Activated naive CD8-positive, alpha-beta T cell treated with anti-CD3 and anti-CD28 coated beads, Interleukin-2, amount 10 ng/mL, durations not matched to agents 7 days and 5 days (primary cell): ENCODE data around the gene JAG2. TPM values are rescaled to one million over a fixed set of nuclear protein-coding genes. Genes with fewer than 3 reads are reported as not detected.

Experiments
- ATAC-seq: fragments of 150-1000 bp; cut with Tn5 transposase; one replicate; pipeline ENCODE4 v1.10.0; 2021; ENCODE audit warnings: low read depth, moderate library complexity
- POLR2A ChIA-PET: fragments of 350-600 bp; sonication (Branson Sonifier 250); formaldehyde crosslinking; loops from one replicate; lab custom pipeline; 2021; ENCODE audit warnings: antibody characterized with exemption; lab: Charles Lee
- DNase-seq: peaks from one replicate; pipeline ENCODE4 v3.0.0; 2021
- H3K27ac Mint-ChIP-seq: one replicate; pipeline ENCODE4 v1.8.0; 2022; ENCODE audit warnings: mild to moderate bottlenecking, mixed read lengths
- H3K27me3 Mint-ChIP-seq: one replicate; pipeline ENCODE4 v1.8.0; 2022; ENCODE audit warnings: mild to moderate bottlenecking, moderate library complexity, mixed read lengths
- H3K36me3 Mint-ChIP-seq: one replicate; pipeline ENCODE4 v1.8.0; 2021; ENCODE audit warnings: mild to moderate bottlenecking, mixed read lengths
- H3K4me1 Mint-ChIP-seq: one replicate; pipeline ENCODE4 v1.8.0; 2021; ENCODE audit warnings: mixed read lengths
- H3K4me3 Mint-ChIP-seq: one replicate; pipeline ENCODE4 v1.8.0; 2022; ENCODE audit warnings: mild to moderate bottlenecking, moderate library complexity, mixed read lengths
- H3K9me3 Mint-ChIP-seq: one replicate; pipeline ENCODE4 v1.8.0; 2021; ENCODE audit warnings: mixed read lengths
- total RNA-seq, 2 experiments: library from RNA; stranded (reverse); gene quantifications; one replicate each; pipeline ENCODE4 v1.2.3, GENCODE V29; 2021

Gene JAG2
- total RNA-seq, 2 experiments from 2014 or later: 1.8 to 3.2 TPM

DNA sequence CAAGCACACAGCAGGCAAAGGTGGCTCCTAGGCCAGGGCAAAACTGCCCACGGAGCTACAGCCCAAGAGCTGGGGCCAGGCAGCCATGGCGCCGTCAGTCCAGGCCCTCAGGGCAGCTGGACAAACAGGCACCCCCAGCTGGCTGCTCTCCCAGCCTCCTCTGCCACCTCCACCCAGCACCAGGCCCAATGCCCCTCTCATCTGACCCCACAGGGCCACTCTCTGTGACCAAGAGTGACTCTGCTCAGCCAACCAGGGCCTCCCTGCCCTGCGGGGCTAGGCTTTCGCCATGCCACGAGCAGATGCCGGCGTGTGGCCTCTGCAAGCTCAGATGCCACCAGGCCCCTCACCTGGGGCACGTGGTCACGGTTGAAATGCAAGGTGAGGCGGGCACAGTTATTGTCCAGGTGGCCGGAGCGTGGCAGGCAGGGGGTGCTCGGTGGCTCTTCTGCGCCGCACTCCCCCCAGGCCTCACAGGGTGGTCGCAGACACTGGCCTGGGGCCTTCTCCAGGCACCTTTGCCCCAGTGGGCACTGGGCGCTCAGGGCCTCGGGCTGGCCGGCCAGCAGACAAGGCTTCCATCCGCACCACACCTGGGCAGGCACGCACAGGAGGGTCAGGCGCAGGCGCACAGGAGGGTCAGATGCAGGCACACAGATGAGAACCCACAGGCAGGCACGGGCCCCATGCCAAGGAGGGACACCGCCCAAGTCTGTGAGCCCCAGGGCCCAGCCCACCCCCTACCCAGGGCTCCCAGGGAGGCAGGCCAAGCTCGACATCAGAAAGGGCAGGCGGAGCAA lies 23.0 kb downstream of the JAG2 start:
- Mint-ChIP-seq H3K4me3 (no peak overlapping the region), H3K27me3 (no peaks in the 10 kb centered on the region), H3K4me1 (no peaks in the 10 kb centered on the region), H3K27ac (no peak overlapping the region), H3K36me3 (peaks cover 2% of the 10 kb centered on the region), H3K9me3 (peaks cover 6% of the 10 kb centered on the region)
- POLR2A ChIA-PET: no interaction called here
- no peak for ATAC-seq
- peak; percentile 27 for DNase-seq

DNA sequence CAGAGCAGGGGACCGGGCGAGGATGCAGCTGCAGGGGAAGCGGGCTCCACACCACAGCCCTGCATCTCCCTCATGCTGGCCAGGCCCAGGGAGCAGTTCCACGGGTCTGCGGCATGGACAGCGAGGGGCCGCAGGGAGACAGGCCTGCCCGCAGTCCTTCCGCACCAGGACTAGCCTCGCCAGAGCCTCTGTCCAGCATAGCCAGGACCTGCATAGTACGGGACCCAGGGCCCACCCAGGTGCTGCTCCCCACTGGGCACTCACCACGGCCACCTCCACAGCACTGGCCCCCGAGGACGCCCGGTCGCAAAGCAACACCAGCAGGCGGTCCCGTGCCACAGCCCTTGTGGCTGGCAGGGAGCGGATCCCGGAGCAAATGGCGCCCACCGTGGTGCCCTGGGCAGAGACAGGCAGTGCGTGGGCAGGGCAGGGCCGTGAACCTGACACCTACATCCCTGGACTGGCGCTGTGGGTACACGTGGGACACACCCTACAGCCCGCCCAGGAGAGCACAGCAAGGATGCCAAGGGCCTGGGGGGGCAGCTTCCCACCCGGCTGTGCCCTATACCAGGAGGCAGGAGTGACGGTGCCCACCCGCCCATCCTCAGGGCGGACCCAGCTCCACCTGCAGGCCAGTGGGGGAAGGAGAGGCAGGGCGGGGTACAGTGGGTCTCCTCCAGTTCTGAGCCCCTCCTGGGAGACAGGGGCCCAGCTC lies 23.8 kb downstream of the JAG2 start:
- DNase-seq: peak; percentile 25
- Mint-ChIP-seq H3K36me3 (peaks cover 2% of the 10 kb centered on the region), H3K4me3 (no peak overlapping the region)

DNA sequence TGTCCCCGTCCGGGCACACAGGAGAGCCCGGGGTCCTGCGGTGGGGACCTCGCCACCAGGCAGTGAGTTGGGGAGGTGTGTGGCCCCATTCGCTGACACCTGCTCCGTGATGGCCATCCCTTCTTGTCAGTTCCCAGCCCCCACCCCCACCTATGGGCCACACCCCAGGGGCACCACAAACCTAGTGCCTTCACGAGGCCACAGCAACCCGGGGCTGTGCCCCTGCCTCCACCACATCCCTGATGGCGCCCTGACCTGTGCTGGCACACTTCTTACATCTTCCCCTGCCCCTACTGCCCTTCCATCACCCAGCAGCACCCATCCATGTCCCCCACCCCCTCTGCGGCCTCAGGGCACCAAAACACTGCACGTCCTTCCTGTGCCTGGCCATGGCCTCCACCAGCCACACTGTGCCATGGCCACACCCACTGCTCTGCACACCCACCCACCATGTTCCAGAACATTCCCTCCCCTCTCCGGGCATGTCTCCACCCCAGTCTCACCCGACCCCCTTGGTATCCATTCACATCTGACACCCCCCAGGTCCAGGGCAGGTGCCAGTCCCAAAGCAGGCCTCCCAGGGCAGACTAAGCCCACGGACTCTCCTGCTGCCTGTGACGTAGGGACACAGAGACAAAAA lies 24.4 kb downstream of the JAG2 start:
- Mint-ChIP-seq H3K4me3 (no peak overlapping the region), H3K27ac (no peak overlapping the region), H3K4me1 (no peaks in the 10 kb centered on the region), H3K27me3 (no peaks in the 10 kb centered on the region), H3K9me3 (peaks cover 9% of the 10 kb centered on the region), H3K36me3 (peaks cover 2% of the 10 kb centered on the region)
- ATAC-seq (no peak), DNase-seq (no peak)
- POLR2A ChIA-PET: no interaction called here

More for the DNA sequence above, 23.8 kb downstream of the JAG2 start:
- no peak overlapping the region for H3K27ac Mint-ChIP-seq
- POLR2A ChIA-PET: no interaction called here
- H3K4me1 Mint-ChIP-seq: no peaks in the 10 kb centered on the region
- peaks cover 9% of the 10 kb centered on the region for H3K9me3 Mint-ChIP-seq
- H3K27me3 Mint-ChIP-seq: no peaks in the 10 kb centered on the region
- ATAC-seq: no peak

DNA sequence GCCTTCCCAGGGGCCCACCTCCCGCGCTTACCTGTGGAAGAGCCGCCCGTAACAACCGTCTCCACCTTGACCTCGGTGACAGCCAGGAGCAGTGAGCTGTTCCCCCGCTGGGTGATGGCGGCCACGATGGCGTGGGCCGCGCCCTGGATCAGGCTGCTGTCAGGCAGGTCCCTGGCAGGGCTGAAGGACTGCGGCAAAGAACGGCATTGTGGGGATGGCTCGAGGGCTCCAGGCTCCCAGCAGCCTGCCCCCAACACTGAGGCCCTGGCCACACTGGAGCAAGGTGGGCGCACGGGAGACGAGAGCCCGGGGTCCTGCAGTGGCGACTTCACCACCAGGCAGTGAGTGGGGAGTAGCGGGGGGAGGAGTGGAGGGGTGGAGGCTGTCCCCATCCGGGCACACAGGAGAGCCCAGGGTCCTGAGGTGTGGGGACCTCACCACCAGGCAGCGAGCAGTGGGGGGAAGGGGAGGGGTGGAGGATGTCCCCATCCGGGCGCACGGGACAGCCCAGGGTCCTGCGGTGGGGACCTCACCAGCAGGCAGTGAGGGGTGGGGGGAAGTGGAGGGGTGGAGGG lies 25.0 kb downstream of the JAG2 start:
- POLR2A ChIA-PET: no interaction called here
- peaks cover 2% of the 10 kb centered on the region for H3K36me3 Mint-ChIP-seq
- no peaks in the 10 kb centered on the region for H3K4me1 Mint-ChIP-seq
- H3K9me3 Mint-ChIP-seq: peaks cover 9% of the 10 kb centered on the region
- ATAC-seq (no peak), DNase-seq (no peak)
- no peak overlapping the region for H3K4me3 Mint-ChIP-seq
- no peaks in the 10 kb centered on the region for H3K27me3 Mint-ChIP-seq
- no peak overlapping the region for H3K27ac Mint-ChIP-seq

DNA sequence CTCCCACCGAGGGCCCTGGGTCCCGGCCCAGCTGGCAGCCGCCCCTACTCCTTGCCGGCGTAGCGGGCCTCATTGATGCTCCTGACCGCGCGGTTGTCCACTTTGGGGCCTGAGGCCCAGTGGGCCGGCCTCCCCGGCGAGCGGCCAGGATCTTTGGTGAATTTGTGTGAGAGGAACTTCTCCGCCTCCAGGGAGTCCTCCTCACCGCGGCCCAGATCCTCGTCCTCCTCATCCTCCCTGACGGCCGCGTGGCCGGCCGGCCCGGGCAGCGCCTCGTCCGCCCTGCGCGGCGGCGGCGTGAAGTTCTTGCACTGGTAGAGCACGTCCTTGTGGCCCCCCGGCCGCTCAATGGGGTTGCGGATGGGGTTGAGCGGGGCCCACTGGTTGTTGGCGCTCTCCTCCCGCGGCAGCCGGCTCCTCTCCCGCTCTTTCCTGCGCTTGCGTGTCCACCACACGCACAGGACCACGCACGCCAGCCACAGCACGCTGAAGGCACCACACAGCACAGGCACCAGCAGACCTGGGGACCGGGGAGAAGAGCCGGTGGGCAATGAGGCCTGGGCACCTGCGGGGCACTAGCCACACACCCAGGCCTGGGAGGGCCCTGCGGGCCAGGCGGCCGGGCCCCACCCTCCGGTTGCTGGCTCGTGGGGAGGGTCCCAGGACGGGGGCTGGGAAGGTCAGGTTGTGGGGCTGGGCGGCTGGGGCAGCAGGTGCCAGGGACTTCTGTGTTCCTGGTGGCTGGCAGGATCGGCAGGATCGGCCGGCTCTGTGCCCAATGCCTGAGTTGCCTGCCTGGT lies 25.7 kb downstream of the JAG2 start:
- Mint-ChIP-seq H3K4me3 (no peak overlapping the region), H3K4me1 (no peaks in the 10 kb centered on the region), H3K27me3 (no peaks in the 10 kb centered on the region), H3K27ac (no peak overlapping the region), H3K36me3 (peaks cover 2% of the 10 kb centered on the region), H3K9me3 (peaks cover 9% of the 10 kb centered on the region)
- POLR2A ChIA-PET: no interaction called here
- no peak for ATAC-seq
- no peak for DNase-seq

DNA sequence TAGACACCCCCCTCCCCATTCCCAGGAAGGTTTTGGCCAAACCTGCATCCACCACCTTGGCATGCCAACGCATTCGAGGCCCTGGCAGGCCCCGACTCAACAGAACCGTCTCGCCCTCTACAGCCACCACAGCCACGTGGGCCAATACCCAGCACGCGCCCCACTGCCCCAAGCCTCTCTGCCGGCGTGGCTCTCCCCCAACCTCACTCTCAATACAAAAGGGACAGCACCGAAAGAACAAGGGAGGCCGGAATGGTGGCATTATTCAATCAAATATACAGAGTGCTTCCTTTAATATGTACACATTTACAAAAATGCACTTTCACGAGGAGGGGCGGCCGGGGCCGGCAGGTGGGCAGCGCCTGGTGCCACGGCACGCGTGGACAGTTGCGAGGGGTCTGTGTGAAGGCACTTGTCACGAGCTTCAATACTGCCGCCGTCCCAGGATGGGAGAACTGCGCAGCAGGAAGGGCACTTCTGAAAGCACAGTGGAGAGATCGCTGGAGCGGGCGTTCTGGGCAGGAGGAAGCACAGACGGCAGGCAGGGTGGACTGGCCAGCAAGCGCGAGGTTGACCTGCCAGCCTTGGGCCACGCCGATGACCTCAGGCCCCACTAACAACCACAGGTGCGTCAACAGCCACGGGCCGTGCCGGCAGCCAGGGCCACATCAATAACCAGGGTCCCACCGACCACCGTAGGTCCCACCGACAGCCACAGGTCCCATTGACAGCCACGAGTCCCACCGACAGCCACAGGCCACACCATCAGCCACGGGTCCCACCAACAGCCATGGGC lies 26.9 kb downstream of the JAG2 start:
- Mint-ChIP-seq H3K27me3 (no peaks in the 10 kb centered on the region), H3K4me3 (no peak overlapping the region), H3K4me1 (no peaks in the 10 kb centered on the region), H3K27ac (no peak overlapping the region), H3K36me3 (peaks cover 2% of the 10 kb centered on the region), H3K9me3 (peaks cover 9% of the 10 kb centered on the region)
- POLR2A ChIA-PET: no interaction called here
- no peak for DNase-seq
- no peak for ATAC-seq

DNA sequence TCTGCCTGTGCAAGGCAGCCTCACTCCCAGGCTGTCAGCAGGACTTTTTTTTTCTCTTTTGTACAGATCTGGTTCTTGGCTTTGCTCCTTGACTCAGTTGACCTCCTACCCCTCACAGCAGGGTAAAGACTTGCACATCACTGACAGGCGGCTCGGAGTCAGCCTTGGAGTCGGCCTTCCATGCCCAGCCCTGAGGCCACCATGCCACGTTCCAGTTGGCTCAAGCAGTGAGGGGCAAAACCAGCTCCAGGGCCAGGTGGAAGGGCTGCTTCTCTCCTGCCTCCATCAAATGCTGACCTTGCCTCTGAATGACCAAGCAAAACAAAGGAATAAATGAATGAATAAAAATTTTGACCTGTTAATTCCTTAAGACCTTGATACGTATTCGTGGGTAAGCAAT lies 27.6 kb downstream of the JAG2 start:
- H3K27ac Mint-ChIP-seq: no peak overlapping the region
- POLR2A ChIA-PET: no interaction called here

DNA sequence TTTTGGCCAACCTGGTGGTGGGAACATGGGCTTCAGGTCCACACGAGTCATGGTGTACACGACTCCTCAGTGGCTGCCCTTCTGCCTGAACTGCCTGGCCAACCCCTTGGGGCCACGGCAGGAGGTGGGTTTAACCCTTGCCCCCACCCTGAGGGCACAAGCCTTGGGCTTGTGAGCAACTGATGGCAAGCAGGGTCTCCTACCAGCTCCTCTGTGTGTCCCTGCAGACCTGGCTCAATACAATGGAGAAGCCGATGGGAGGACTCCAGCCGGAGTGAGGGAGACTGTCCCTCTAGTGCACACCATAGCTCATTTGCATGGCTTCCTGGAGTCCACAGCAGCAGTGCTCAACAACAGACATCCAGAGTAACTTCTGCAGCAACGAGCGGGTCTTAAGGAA lies 28.0 kb downstream of the JAG2 start:
- H3K4me1 Mint-ChIP-seq: no peaks in the 10 kb centered on the region
- H3K4me3 Mint-ChIP-seq: no peak overlapping the region
- DNase-seq (no peak), ATAC-seq (no peak)
- H3K36me3 Mint-ChIP-seq: peaks cover 2% of the 10 kb centered on the region
- no peaks in the 10 kb centered on the region for H3K27me3 Mint-ChIP-seq
- POLR2A ChIA-PET: interaction anchor here (1.1 kb wide), 1 partner anchor 46 kb away, joined by 3 read pairs; no protein-coding TSS in a partner anchor
- H3K9me3 Mint-ChIP-seq: peaks cover 9% of the 10 kb centered on the region
- no peak overlapping the region for H3K27ac Mint-ChIP-seq

More for the DNA sequence above, 27.6 kb downstream of the JAG2 start:
- Mint-ChIP-seq H3K36me3 (peaks cover 2% of the 10 kb centered on the region), H3K27me3 (no peaks in the 10 kb centered on the region), H3K4me3 (no peak overlapping the region), H3K9me3 (peaks cover 9% of the 10 kb centered on the region), H3K4me1 (no peaks in the 10 kb centered on the region)
- ATAC-seq (no peak), DNase-seq (no peak)

DNA sequence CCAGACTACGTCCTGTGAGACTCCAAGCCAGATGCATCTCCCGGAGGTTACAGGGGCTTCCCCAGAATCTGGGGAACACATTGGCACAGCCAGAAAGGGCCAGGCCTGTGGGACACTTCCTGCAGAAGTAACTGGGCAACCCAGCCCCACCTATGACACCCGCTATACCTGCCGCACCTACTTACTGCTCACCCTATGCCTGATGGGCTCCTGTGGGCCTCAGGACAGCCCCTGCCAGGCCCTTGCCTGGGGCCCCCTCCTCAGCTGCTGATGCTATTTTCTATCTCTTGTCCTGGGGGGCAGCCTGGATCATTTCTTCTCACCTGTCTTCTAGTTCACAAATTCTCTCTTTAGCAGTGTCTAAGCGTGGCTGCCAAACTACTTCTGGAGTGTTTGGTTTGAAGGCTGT lies 28.7 kb downstream of the JAG2 start:
- Mint-ChIP-seq H3K36me3 (peaks cover 2% of the 10 kb centered on the region), H3K9me3 (peaks cover 9% of the 10 kb centered on the region), H3K4me3 (no peak overlapping the region), H3K27me3 (no peaks in the 10 kb centered on the region), H3K27ac (no peak overlapping the region), H3K4me1 (no peaks in the 10 kb centered on the region)
- no peak for ATAC-seq
- no peak for DNase-seq
- POLR2A ChIA-PET: interaction anchor here (1.1 kb wide), 1 partner anchor 46 kb away, joined by 3 read pairs; no protein-coding TSS in a partner anchor

DNA sequence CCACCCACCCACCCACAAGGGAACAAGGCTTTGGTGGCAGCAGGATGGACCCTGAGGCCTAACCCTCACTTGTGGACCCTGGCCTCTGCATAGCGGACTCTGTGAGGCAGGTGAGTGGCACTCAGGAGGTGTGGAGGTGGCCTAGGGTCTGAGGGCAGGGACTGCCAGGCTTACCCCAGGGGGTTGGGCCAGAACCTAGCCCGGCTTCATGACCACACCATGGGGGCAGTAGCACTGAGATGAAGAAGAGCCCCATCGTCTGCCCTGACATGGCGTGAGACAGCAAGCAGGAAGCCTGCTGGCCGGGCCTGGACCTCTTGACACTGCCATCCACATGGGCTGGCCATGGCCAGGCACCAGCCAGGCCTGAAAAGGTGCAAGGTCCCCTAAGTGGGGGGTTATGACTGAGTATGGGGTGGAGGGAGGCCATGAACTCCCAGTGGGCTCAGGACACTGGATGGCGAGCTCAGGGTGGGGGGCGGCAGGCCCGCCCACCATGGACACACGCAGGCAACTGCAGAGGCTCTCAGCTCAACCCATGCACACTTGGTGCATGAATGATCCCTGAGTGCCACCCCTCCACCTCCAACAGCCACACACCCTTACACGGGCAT lies 29.3 kb downstream of the JAG2 start:
- ATAC-seq: no peak
- no peak for DNase-seq
- H3K36me3 Mint-ChIP-seq: peaks cover 2% of the 10 kb centered on the region
- no peak overlapping the region for H3K4me3 Mint-ChIP-seq
- H3K4me1 Mint-ChIP-seq: no peaks in the 10 kb centered on the region
- POLR2A ChIA-PET: no interaction called here
- no peak overlapping the region for H3K27ac Mint-ChIP-seq
- peaks cover 9% of the 10 kb centered on the region for H3K9me3 Mint-ChIP-seq
- no peaks in the 10 kb centered on the region for H3K27me3 Mint-ChIP-seq

DNA sequence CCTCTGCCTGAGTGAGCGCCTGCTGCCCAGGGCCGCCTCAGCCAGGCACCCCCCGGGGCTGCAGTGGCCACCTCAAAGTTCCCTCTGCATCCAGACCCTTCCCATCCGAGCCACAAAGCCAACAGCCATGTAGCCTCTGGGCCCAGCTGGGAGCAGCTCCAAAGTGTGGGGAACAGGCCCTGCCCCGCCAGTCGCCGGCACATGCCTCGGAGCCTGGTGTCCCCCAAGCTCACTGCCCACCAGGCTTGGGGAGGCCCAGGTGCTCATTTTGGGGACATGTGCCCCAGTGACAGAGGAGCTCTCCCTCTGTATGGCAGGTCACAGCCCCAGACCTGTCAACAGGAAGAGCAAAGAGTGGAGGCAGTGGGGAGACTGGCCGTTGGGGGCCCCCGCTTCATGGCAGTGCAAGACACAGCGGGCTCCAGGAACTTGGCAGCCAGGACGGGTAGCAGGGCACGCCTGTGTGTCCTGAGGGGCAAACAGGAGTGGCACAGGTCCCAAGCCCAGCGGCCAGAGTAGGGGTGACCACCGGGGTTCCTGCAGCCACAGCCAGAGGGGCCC lies 29.9 kb downstream of the JAG2 start:
- ATAC-seq (no peak), DNase-seq (no peak)
- Mint-ChIP-seq H3K9me3 (peaks cover 9% of the 10 kb centered on the region), H3K36me3 (peaks cover 2% of the 10 kb centered on the region), H3K27me3 (no peaks in the 10 kb centered on the region), H3K27ac (no peak overlapping the region), H3K4me3 (no peak overlapping the region), H3K4me1 (no peaks in the 10 kb centered on the region)
- POLR2A ChIA-PET: no interaction called here
